Neutrophil (primary cell): ENCODE results near the gene TUBG2.
"Not testable (repeated sequence)": the region's sequence is repeated elsewhere in the genome, so short reads cannot be mapped to it uniquely, and the experiment has no call there.

Experiments
- H3K27ac ChIP-seq: fragments of 200-600 bp; sonication (generic); 2 replicates; pipeline ENCODE4 v1.5.1; 2016; ENCODE audit warnings: mild to moderate bottlenecking, moderate library complexity
- H3K27me3 ChIP-seq: fragments of 200-600 bp; sonication (generic); 2 replicates; pipeline ENCODE4 v1.6.0; 2016; ENCODE audit warnings: mild to moderate bottlenecking
- H3K36me3 ChIP-seq: fragments of 200-600 bp; sonication (generic); 2 replicates; pipeline ENCODE4 v1.5.1; 2017
- H3K4me1 ChIP-seq, 2 experiments: fragments of 200-600 bp in 1 of 2; sonication (generic) in 1 of 2; 1 replicate in 1 of 2; 2 replicates in 1 of 2; pipeline versions ENCODE4 v1.5.1 to v1.6.1; 2013 to 2016; ENCODE audit warnings: low read depth in 1 of 2, low read length in 1 of 2, mild to moderate bottlenecking in 1 of 2, moderate library complexity in 1 of 2; ENCODE audit not compliant: control insufficient read depth in 1 of 2, insufficient read depth in 1 of 2
- H3K4me3 ChIP-seq, 2 experiments: fragments of 200-600 bp in 1 of 2; sonication (generic) in 1 of 2; 1 replicate in 1 of 2; 2 replicates in 1 of 2; pipeline ENCODE4 v1.5.1; 2013 to 2016; ENCODE audit warnings: low read depth in 1 of 2, low read length in 1 of 2, mild to moderate bottlenecking in 1 of 2, moderate library complexity in 1 of 2
- H3K9me3 ChIP-seq: fragments of 200-600 bp; sonication (generic); 2 replicates; pipeline ENCODE4 v1.5.1; 2016
- CTCF ChIP-seq: fragments of 200-600 bp; sonication (generic); IDR thresholded peaks from 2 replicates; pipeline ENCODE4 v1.5.1; 2016; ENCODE audit warnings: antibody characterized with exemption

The TUBG2 gene

DNA sequence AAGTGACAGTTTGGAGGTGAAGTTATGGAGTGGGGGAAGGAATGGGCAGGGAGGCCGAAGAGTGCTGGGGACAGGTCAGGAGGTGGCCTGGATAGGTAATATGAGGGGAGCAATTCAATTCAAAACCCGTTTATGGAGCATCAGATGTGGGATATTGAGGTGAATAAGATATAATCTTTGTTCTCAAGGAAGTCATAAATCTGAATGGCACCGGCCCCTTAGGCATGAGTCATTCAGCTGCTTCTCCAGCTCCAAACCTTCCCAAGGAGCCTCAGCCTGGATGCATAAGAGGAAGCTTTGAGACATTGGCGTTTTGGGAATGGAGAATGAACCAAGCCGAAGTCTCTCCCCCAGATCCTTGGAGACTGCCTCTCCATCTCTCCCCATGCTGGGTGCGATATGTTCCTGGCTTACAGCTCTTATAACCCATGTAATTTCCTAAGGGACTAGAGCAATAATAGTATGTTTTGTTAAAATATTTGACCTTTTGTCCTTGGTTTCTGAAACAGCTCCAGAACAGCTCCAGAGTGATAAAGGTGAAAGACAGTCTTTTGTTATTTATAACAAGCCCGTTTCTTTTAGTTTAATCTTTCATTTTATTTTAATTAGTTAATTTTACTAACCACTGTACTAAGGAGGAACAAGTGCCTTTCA is 1.7 kb downstream of the TUBG2 start:
- no peaks in the 10 kb centered on the region for H3K36me3 ChIP-seq
- H3K4me3 ChIP-seq, result no peak overlapping the region
- peaks cover 10 to 11% of the 10 kb centered on the region in 2 experiments for H3K4me1 ChIP-seq
- no peak for TF ChIP-seq CTCF
- no peaks in the 10 kb centered on the region for H3K9me3 ChIP-seq
- H3K27ac ChIP-seq, result no peak overlapping the region
- H3K27me3 ChIP-seq, result peaks cover 56% of the 10 kb centered on the region

DNA sequence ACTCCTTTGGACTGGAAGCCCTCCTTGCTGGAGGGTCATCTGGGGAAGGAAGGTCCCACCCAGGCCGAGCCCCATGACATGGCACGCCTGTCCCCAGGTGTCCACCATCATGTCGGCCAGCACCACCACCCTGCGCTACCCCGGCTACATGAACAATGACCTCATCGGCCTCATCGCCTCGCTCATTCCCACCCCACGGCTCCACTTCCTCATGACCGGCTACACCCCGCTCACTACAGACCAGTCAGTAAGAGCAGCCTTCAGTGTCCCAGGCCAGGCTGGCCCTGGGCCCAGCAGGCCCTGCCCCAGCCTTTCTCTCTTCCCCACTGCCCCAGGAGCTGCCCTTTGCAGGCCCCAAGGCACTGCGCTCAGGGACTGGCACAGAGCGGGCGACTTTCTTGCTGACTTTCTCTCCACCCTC is 6.5 kb downstream of the TUBG2 start:
- Histone ChIP-seq H3K9me3 (no peaks in the 10 kb centered on the region), H3K27me3 (peaks cover 51% of the 10 kb centered on the region), H3K4me3 (no peak overlapping the region), H3K4me1 (peaks cover 4 to 5% of the 10 kb centered on the region in 2 experiments), H3K27ac (no peak overlapping the region), H3K36me3 (no peaks in the 10 kb centered on the region)
- TF ChIP-seq CTCF, result no peak

DNA sequence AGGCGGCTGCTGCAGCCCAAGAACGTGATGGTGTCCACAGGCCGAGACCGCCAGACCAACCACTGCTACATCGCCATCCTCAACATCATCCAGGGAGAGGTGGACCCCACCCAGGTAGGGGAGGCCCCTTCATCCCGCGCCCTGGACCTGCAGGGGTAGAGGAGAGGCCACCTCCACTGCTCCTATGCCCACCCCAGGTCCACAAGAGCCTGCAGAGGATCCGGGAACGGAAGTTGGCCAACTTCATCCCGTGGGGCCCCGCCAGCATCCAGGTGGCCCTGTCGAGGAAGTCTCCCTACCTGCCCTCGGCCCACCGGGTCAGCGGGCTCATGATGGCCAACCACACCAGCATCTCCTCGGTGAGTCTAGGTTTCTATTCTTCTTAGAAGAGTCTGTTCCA is 7.0 kb downstream of the TUBG2 start:
- H3K4me1 ChIP-seq, result peaks cover 8 to 10% of the 10 kb centered on the region in 2 experiments
- not testable (repeated sequence) for H3K27ac ChIP-seq, H3K36me3 ChIP-seq, H3K4me3 ChIP-seq, H3K9me3 ChIP-seq
- peaks cover 51% of the 10 kb centered on the region for H3K27me3 ChIP-seq

DNA sequence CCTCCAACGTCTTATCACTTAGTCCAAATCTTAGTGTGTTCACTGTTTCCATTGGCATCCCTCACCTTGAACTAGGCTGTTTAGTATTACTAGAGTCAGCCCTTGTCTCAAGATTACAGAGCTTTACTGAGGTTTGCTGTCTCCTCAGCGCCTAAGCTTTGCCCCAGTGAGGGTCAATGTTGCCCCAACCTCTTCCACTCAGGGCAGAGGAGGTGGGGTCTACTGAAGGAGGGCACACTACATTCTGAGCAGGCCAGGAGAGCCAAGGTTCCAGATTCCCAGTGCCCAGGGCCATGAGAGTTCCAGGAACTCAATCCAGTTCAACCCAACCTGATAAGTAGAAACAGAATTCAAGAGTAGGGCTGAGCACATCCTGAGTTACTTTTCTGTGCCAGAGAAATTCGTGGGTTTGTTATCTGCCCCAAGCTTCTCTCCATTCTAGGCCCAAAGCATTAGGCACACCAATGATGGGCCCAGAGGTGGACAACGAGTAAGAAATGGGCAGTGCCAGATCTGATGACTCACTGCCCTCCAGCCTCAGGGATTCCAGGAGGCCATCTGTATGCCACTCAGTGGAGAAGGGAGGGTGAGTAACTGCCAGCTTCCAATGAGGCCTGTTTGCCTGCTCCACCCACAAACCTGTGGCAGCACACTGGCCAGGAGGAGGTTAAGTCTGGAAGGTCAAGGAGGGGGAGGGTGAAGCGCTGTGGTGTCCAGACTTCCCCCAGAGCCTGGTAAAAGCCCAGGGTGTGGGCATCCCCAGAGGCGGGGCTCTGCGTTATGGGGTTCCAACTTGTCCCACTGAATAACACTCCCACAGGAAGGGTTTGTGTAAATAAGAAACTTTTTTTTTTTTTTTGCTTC is 8.2 kb downstream of the TUBG2 start:
- Histone ChIP-seq H3K4me1 (peaks cover 9 to 10% of the 10 kb centered on the region in 2 experiments), H3K36me3 (no peaks in the 10 kb centered on the region), H3K9me3 (no peaks in the 10 kb centered on the region), H3K4me3 (no peak overlapping the region), H3K27me3 (peaks cover 56% of the 10 kb centered on the region), H3K27ac (no peak overlapping the region)
- no peak for TF ChIP-seq CTCF

- no peaks in the 10 kb centered on the region for H3K36me3 ChIP-seq
- no peak for TF ChIP-seq CTCF
- no peak overlapping the region for H3K27ac ChIP-seq
- H3K27me3 ChIP-seq, result peaks cover 79% of the 10 kb centered on the region
- H3K4me1 ChIP-seq, result peaks cover 15 to 18% of the 10 kb centered on the region in 2 experiments
- no peak overlapping the region for H3K4me3 ChIP-seq
- no peaks in the 10 kb centered on the region for H3K9me3 ChIP-seq
Observed at GRCh38 chr17:42669705-42669976, 10.6 kb downstream of the TUBG2 start.
